ENCODE measurements around the gene SORCS2. TPM values are rescaled to one million over a fixed set of nuclear protein-coding genes. Genes with fewer than 3 reads are reported as not detected.

SORCS2 gene
- polyA plus RNA-seq, 4 donors: 6.7 to 9.8 (median 8.7) TPM

DNA sequence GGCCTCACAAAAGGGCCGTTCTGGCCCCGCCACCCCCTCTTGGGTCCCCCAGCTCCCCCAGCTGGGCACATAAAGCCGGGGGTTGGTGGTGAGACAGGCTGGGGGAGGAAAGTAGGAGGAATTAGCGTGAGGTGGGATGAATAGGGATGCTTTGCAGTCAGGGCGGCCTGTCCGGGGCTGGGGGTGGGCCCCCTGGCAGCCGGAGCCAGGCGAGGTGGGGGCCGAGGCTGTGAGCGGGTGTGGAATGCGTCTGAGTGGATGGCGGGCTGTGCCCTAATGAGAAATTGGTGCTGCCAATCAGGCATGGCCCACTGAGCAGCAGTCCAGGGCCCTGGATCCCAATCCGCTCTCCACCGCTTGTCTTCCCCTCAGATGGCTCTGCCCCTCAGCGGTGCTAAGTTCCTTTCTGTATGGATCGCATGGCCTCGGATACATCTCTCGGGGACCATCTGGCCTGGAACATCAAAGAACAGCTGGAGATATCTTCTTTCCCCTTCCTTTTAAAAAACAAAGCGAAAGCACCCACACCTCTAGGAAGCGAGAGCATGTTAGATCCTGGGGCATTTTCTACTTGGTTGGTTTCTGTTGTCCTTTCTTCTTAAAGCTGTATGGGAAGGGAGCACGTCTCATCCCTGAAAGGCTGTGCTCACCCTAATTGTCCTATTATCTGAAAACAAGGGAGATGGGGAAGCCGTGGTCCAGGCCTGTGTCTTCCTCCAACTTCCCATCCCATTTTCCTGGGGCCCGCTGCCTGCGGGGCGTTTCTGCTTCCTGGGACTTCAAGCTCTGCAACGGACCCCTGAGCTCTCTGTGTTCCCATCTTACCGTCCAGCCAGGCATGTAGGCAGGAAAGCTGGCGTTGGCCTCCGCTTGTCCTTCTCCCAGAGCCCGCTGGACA lies 106.9 kb downstream of the SORCS2 start:
- no peak for DNase-seq (ENCODE audit: low read depth in 4 of 4, low spot score in 3 of 4)

DNA sequence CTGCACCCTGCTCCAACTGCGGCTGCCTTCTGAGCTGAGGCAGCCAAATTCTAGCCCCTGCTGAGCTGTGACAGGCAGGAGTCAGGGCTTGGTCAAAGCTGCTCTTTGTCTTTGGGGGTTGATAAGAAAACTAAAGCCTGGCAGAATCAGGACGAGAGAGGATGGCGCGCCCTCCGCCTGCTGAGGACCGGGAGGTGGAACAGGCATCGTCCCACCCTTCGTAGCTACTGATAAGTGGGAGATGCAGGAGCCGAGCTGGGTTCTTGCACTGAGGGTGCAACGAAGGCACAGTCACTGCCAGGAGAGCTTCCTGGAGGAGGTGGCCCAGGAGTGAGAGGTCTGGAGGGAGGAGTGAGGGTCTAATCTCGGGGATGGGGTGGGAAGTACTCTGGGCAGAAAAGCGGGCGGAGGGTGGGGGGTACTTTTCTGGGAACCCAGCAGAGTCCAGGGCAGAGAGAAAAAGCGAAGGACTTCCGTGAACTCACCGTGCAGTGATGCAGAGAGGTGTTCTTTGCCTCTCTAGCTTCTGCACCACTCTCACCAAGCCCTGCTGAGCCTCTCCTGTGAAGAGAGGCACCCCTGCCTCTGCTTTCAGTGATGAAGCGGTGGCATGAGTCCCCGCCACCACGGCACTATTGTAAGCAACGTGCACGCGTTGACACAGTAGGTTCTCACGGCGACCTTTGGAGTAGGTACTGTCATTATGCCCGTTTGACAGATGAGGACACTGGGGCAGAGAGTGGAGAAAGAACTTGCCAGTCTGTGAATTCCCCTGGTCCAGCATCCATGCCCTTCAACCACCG lies 107.8 kb downstream of the SORCS2 start:
- no peak for DNase-seq (ENCODE audit: low read depth in 4 of 4, low spot score in 3 of 4)

GRCh38 chr4:7300711-7301095 lies 108.4 kb downstream of the SORCS2 start:
- DNase-seq (ENCODE audit: low read depth in 4 of 4, low spot score in 3 of 4): no peak

DNA sequence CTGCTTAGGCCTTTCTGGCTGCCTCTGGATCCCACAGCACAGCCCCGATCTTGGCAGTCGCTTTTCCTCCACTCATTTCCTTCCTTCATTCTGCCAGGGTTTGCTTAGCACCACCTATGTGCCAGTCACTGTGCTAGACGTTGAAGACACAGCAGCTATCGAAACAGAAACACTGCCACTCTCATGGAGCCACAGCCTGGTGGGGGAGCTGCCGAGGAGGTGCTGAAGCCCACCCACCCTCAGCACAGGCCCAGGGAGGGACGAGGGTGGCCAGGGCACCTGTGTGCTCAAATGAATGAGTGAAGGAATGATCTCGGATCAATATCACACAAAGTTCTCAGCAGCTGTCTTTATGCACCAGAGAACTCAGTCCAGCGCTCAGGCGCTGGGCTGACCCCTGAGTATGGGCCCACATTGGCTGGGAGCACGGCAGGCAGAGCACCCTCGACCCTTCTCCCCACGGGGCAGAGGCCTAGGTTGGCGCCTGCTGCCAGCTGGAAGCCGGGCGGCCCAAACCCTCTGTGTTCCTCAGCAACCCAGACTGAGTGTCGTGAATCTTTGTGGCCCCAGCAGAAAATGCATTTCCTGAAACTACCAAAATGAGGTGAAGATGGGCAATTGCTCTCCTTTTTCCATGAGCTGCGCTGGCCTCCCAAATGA lies 108.9 kb downstream of the SORCS2 start:
- no peak for DNase-seq (ENCODE audit: low read depth in 4 of 4, low spot score in 3 of 4)

DNA sequence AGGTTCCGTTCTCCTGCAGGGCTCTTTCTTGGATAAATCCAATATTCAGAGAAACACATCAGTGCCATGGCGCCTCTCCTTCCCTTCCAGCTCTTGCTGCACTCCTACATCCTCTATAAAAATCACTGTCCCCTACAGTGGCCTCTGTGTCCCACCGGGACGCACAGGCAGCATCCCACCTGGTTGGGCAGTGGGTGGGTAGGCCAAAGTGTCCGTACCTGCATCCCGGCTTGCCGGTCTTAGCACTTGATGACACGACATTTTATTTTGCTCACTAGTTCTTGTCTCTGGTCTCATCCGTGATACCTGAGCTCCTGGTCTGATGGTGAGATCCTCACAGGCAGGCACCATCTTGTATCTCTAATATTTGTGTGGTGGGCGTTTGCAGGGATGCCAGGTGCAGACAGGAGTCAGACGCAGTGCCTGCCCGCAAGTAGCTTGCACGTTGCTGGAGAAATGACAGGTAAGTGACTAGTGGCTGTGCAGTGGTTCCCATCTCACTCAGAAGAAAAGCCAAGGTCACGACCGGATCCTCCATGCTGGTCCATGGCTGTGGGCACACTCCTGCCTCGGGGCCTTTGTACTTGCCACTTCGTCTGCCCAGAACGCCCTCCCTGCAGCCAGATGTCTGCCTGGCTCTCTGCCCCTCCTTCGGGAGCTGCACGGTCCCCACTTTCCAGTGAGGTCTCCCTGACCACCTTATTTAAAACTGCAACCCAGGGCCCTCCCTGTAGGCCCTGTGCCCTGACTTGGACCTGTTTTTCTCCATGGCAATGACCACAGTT lies 109.7 kb downstream of the SORCS2 start:
- DNase-seq (ENCODE audit: low read depth in 4 of 4, low spot score in 3 of 4): no peak

DNA sequence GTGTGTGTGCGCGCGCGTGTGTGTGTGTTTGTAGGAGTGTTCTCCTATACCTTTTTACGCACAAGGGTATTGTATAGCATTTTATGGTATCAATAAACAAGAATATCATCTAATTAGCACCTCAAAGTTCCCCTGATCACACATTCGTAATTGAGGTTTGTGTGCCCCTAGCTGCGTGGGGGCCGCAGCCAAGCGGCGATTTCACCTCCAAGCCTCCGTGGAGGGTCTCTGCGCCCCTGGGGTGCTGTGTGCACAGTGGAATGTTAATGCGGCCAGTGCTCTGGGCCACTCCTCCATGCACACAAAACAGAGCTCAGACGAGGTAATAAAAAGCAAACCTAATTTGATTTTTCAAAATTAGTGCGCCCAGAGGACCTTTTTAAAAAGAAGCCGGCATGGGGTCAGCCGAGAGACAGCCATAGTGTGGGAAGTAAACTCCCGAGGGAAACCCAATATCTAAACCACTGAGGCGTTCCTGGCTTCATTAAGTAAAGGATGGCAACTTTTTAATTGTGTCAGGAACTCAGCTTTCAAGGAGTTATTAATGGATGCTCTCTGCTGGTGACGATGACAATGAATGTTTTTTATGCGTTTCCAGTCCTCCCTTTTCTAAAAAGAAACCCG lies 110.6 kb downstream of the SORCS2 start:
- no peak for DNase-seq (ENCODE audit: low read depth in 4 of 4, low spot score in 3 of 4)

- no peak for DNase-seq (ENCODE audit: low read depth in 4 of 4, low spot score in 3 of 4)
Observed at GRCh38 chr4:7303561-7303960, 111.2 kb downstream of the SORCS2 start.

- DNase-seq (ENCODE audit: low read depth in 4 of 4, low spot score in 3 of 4): no peak
Observed at GRCh38 chr4:7304436-7304835, 112.1 kb downstream of the SORCS2 start.

GRCh38 chr4:7306021-7306965 lies 114.0 kb downstream of the SORCS2 start:
- DNase-seq (ENCODE audit: low read depth in 4 of 4, low spot score in 3 of 4): no peak

DNA sequence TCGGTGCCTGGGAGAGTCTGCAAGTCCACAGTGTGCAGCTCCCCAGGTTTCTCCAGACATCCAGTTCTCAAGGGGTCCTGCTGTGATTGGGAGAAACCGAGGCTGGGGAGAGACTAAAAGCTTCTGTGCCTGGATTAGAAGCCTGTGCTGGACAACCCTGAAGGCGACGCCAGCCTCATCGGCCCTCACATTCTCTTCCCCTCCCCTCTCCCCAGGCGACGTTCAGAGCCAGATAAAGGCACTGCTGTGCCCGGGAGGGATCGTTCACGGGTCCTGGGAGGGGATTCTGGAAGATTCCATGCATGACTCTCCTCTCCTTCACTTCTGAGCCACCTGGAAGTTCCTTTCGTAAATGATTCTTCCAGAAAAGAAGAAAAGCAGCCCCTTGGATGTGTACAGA lies 114.6 kb downstream of the SORCS2 start:
- DNase-seq (ENCODE audit: low read depth in 4 of 4, low spot score in 3 of 4): no peak

DNA sequence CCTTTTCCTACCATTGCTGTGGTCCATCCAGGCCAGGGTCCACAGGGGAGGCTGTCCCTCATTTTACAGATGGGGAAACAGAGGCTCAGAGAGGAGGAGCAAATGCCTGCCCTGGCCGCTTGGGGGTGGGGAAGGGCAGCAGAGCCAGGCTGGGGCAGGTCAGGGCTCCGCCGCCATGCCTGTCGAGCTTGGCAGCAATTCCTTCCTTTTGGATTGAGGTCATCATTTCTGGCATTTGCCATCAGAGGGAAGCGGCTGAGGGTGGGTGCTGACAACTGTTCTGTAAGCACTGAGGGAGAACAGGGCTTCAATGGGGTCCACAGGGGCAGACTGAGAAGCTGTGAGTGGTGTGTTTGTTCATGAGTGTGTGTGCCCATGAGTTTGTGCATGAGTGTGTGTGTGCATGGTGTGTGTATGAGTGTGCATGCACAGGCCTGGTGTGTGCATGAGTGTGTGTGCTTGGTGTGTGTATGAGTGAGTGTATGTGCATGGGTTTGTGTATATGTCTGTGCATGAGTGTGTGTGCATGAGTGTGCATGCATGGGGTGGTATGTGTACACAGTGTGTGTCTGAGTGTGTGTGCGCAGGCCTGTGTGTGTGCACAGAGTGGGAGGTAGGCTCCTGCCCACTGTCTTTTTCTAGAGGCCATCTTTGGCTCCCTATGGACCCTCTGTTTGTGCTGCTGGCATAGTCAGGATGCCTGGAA lies 115.2 kb downstream of the SORCS2 start:
- DNase-seq (ENCODE audit: low read depth in 4 of 4, low spot score in 3 of 4): no peak

DNA sequence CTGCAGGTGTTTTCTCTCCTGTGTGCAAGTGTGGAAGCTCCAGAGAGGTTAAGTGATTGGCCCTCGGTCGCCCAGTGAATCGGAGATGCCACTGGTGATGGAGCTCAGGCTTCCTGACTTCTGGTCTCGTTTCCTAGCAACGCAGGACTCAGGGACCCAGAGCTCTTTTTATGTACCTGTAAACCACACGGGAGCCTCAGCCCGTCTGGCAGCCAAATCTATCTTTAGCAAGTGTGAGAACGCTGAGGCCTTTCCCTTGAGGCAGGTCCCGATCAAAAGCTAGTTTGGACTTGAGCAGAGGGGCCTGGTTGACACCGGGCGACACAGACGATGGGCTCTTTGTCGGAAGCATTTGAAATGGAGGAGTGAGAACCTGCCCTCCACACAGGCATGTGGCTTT lies 116.8 kb downstream of the SORCS2 start:
- no peak for DNase-seq (ENCODE audit: low read depth in 4 of 4, low spot score in 3 of 4)

GRCh38 chr4:7309636-7310390 lies 117.5 kb downstream of the SORCS2 start:
- no peak for DNase-seq (ENCODE audit: low read depth in 4 of 4, low spot score in 3 of 4)

GRCh38 chr4:7310451-7310850 lies 118.1 kb downstream of the SORCS2 start:
- DNase-seq (ENCODE audit: low read depth in 4 of 4, low spot score in 3 of 4): no peak

GRCh38 chr4:7311205-7311604 lies 118.9 kb downstream of the SORCS2 start:
- no peak for DNase-seq (ENCODE audit: low read depth in 4 of 4, low spot score in 3 of 4)

DNA sequence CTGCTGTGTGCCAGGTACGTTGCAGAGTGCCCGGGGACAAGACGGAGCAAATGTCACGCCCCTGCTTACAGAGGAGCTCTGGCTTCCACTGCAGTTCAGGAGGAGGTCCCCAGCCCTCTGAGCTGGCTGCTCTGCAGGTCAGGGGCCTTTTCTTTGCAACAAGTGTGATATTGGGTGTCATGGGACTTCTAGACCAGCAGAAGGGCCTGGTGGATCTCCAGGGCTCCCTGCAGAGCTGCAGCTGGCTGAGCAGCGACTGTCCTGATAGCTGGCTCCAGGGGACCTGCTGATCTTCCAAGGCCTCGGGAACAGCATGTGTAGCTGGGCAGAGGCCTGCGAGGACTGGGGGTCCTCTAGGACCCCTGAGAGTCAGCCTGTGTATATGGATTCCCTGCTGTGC lies 120.4 kb downstream of the SORCS2 start:
- DNase-seq (ENCODE audit: low read depth in 4 of 4, low spot score in 3 of 4): no peak

DNA sequence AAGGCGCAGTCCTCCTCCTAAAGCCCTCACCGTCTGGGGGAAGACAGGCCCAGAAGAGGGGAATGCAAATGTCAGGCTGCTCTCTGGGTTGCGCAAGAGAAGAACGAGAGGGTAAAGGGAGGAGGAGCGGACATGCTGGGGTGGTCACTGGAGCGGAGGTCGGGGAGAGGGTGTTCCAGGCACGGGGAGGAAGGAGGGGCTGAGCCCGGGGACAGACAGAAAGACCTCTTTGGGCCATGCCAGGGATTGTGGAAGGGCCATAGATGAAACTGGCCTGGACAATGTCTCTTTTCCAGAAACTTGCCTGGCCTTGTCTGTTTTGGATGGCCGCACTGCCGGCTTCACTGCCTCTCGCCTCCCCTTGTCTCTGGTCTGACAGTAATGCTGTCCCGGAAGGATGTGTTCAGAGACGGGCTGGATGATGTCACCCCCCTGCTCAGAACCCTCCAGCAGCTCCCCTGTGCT lies 121.0 kb downstream of the SORCS2 start:
- no peak for DNase-seq (ENCODE audit: low read depth in 4 of 4, low spot score in 3 of 4)
